ENCODE data around the gene SPAG16. TPM values are rescaled to one million over a fixed set of nuclear protein-coding genes. Genes with fewer than 3 reads are reported as not detected.

SPAG16 gene
- total RNA-seq, 1 experiment from 2014 or later = 17.3 TPM

DNA sequence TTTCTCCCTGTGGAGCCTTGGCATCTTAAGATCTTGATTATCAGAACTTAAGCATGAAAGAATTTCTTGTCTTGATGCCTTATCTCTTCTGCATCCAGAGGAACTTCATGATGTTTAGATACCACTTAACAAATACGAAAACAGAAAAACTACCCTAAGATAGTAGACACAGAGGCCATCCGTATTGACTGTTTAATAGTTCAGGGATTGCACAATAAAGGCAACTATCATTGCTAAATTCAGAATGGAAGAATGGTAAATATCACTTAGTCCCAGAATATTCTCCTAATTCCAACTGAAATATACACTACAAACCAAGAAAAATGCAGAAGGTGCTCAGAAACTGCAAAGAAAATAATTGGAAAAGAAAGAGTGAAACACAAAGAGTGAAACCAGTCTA, 912.0 kb downstream of the SPAG16 start:
- Histone ChIP-seq H3K14ac (ENCODE audit: insufficient read depth, low read length) (no peak overlapping the region), H3K27me3 (ENCODE audit: insufficient read depth, low read length) (no peaks in the 10 kb centered on the region), H3K79me2 (ENCODE audit: insufficient read depth, low read length) (no peaks in the 10 kb centered on the region), H2BK120ac (ENCODE audit: low read depth, low read length, poor library complexity, severe bottlenecking) (no peak overlapping the region), H4K20me1 (ENCODE audit: control insufficient read depth, insufficient read depth, insufficient read length) (no peaks in the 10 kb centered on the region), H3K56ac (ENCODE audit: insufficient read length, low read depth, low read length) (no peak overlapping the region), H4K91ac (ENCODE audit: insufficient read length, low read depth, low read length) (no peak overlapping the region), H2AFZ (ENCODE audit: low read length) (no peak overlapping the region), H3K4me2 (ENCODE audit: insufficient read depth, insufficient read length, low read length) (no peak overlapping the region), H2BK5ac (ENCODE audit: insufficient read length, low read length) (no peak overlapping the region), H3K27ac (ENCODE audit: insufficient read length, low read depth, low read length) (no peak overlapping the region), H4K5ac (ENCODE audit: insufficient read length, low read depth, low read length) (no peak overlapping the region), H3T11ph (ENCODE audit: low read length) (no peak overlapping the region), H2BK20ac (ENCODE audit: low read depth, low read length, poor library complexity, severe bottlenecking) (no peak overlapping the region), H2BK15ac (ENCODE audit: low read depth, low read length) (no peak overlapping the region), H4K8ac (replicated peaks; ENCODE audit: insufficient read length, low read depth, low read length) (no peak overlapping the region), H3K23ac (ENCODE audit: insufficient read length, low read depth, low read length) (no peak overlapping the region), H3K79me1 (ENCODE audit: insufficient read depth, low read depth, low read length, poor library complexity, severe bottlenecking) (no peaks in the 10 kb centered on the region), H2BK12ac (ENCODE audit: insufficient read length, low read depth, low read length) (no peak overlapping the region), H3K4ac (ENCODE audit: low read depth, low read length) (no peak overlapping the region), H3K4me1 (ENCODE audit: insufficient read depth, low read length) (no peaks in the 10 kb centered on the region), H2AK5ac (ENCODE audit: insufficient read length, low read length) (no peak overlapping the region), H3K23me2 (ENCODE audit: insufficient read length, low read depth, low read length, poor library complexity, severe bottlenecking) (no peaks in the 10 kb centered on the region), H3K9ac (ENCODE audit: extremely low read depth, insufficient read length, low read length) (no peak overlapping the region), H3K9me3 (ENCODE audit: control insufficient read depth, low read depth, low read length) (no peaks in the 10 kb centered on the region), H3K18ac (ENCODE audit: insufficient read length, low read depth, low read length) (no peak overlapping the region)
- WGBS (ENCODE audit: extremely low coverage, insufficient read length, low lambda C conversion rate) = no CpG with 5 or more reads among the region's 2 CpGs
- H3K27me3 Mint-ChIP-seq (ENCODE audit: low read depth) = no peaks in the 10 kb centered on the region
- H3K9me3 Mint-ChIP-seq = no peaks in the 10 kb centered on the region
- peaks cover 5 to 6% of the 10 kb centered on the region in 2 experiments for H3K4me1 Mint-ChIP-seq
- no peak overlapping the region for H3K4me3 Mint-ChIP-seq
- no peak for DNase-seq
- H3K27ac Mint-ChIP-seq = no peak overlapping the region
- TF ChIP-seq, protein P1, sequence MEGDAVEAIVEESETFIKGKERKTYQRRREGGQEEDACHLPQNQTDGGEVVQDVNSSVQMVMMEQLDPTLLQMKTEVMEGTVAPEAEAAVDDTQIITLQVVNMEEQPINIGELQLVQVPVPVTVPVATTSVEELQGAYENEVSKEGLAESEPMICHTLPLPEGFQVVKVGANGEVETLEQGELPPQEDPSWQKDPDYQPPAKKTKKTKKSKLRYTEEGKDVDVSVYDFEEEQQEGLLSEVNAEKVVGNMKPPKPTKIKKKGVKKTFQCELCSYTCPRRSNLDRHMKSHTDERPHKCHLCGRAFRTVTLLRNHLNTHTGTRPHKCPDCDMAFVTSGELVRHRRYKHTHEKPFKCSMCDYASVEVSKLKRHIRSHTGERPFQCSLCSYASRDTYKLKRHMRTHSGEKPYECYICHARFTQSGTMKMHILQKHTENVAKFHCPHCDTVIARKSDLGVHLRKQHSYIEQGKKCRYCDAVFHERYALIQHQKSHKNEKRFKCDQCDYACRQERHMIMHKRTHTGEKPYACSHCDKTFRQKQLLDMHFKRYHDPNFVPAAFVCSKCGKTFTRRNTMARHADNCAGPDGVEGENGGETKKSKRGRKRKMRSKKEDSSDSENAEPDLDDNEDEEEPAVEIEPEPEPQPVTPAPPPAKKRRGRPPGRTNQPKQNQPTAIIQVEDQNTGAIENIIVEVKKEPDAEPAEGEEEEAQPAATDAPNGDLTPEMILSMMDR (conservative IDR thresholded peaks at IDR 0.05) = no peak
- no peaks in the 10 kb centered on the region for H3K36me3 Mint-ChIP-seq (ENCODE audit: insufficient read depth in 1 of 3, low read depth in 3 of 3)

Measured in H9 (cell line).